Transverse colon (tissue), 4 donors: Measurements from ENCODE around the gene KAT2A. TPM values are rescaled to one million over a fixed set of nuclear protein-coding genes. Genes with fewer than 3 reads are reported as not detected.

ENCODE experiments used
- DNase-seq: peaks from one replicate; pipeline ENCODE4 v3.0.0-alpha.2; 2019
- H3K27ac ChIP-seq, 4 donors: fragments of 200-600 bp; sonication (generic); 2 replicates each; pipeline ENCODE4 v1.5.1; 2016 to 2018; ENCODE audit warnings: inconsistent platforms in 4 of 4
- H3K27me3 ChIP-seq: fragments of 200-600 bp; sonication (generic); 2 replicates; pipeline ENCODE4 v1.5.1; 2017; ENCODE audit warnings: inconsistent platforms
- H3K36me3 ChIP-seq, 4 donors: fragments of 200-600 bp; sonication (generic); 2 replicates each; pipeline ENCODE4 v1.5.1; 2017 to 2019; ENCODE audit warnings: inconsistent platforms in 4 of 4
- H3K4me1 ChIP-seq, 4 donors: fragments of 200-600 bp; sonication (generic); 2 replicates each; pipeline ENCODE4 v1.5.1; 2017 to 2020; ENCODE audit warnings: inconsistent platforms in 4 of 4
- H3K4me3 ChIP-seq, 4 donors: fragments of 200-600 bp; sonication (generic); 1 replicate in 1 of 4; 2 replicates in 3 of 4; pipeline versions ENCODE4 v1.5.1 to v1.6.1; 2017 to 2019; ENCODE audit warnings: inconsistent platforms in 4 of 4
- H3K9me3 ChIP-seq, 2 donors: fragments of 200-600 bp; sonication (generic); 2 replicates each; pipeline ENCODE4 v1.5.1; 2017 to 2019; ENCODE audit warnings: inconsistent platforms in 2 of 2
- EP300 ChIP-seq: sonication (generic); formaldehyde crosslinking; IDR thresholded peaks from one replicate; pipeline ENCODE4 v1.6.1; 2017; ENCODE audit warnings: antibody characterized with exemption, low read depth
- POLR2A ChIP-seq: fragments of 450-650 bp; IDR thresholded peaks from one replicate; pipeline ENCODE4 v1.6.1; 2016; ENCODE audit warnings: antibody characterized with exemption, mild to moderate bottlenecking, moderate library complexity
- POLR2AphosphoS5 ChIP-seq, 3 donors: sonication (generic); formaldehyde crosslinking; IDR thresholded peaks; one replicate each; pipeline ENCODE4 v1.6.1; 2016; ENCODE audit warnings: antibody characterized with exemption in 3 of 3
- WGBS, 2 donors: methylation state at CpG; one replicate each; pipeline ENCODE4 v1.1.5; 2018; ENCODE audit warnings: low coverage in 1 of 2; 5-methylcytosine and 5-hydroxymethylcytosine counted together
- in situ Hi-C, 4 donors: fragments of 200-750 bp; cut with MboI; loops; one replicate each; pipeline versions ENCODE4 v1.15.0 to v1.15.1; 2017; ENCODE audit warnings: low sequenced_read_pairs in 3 of 4, low pct_ligation_motif_present in 1 of 4, low pct_unique_long_range_greater_than_20kb in 1 of 4
- intact Hi-C: fragments of 100-400 bp; cut with DNase I; formaldehyde crosslinking; loops from one replicate; pipeline ENCODE4 v1.15.1; 2023; ENCODE audit warnings: low total_unique reads
- total RNA-seq, 4 donors: library from RNA; depleted of rRNA; stranded (reverse); fragments of >200 nt; gene quantifications; one replicate each; pipeline ENCODE4 v1.1.0, GENCODE V29; 2016
- TF ChIP-seq, protein P1 (sequence below), 5 experiments: fragments of 200-600 bp in 3 of 5; fragments of 450-650 bp in 2 of 5; sonication (generic) in 3 of 5; IDR thresholded peaks; 1 replicate in 2 of 5; 2 replicates in 3 of 5; pipeline ENCODE4 v1.5.1; 2016 to 2017; ENCODE audit warnings: antibody characterized with exemption in 5 of 5, inconsistent platforms in 3 of 5, mild to moderate bottlenecking in 2 of 5, moderate library complexity in 1 of 5

The KAT2A gene
- total RNA-seq: 100 to 1,000 TPM in 1 of 4 donors, 10 to 100 TPM in 3; 16.9 to 154 (median 48.9) TPM

DNA sequence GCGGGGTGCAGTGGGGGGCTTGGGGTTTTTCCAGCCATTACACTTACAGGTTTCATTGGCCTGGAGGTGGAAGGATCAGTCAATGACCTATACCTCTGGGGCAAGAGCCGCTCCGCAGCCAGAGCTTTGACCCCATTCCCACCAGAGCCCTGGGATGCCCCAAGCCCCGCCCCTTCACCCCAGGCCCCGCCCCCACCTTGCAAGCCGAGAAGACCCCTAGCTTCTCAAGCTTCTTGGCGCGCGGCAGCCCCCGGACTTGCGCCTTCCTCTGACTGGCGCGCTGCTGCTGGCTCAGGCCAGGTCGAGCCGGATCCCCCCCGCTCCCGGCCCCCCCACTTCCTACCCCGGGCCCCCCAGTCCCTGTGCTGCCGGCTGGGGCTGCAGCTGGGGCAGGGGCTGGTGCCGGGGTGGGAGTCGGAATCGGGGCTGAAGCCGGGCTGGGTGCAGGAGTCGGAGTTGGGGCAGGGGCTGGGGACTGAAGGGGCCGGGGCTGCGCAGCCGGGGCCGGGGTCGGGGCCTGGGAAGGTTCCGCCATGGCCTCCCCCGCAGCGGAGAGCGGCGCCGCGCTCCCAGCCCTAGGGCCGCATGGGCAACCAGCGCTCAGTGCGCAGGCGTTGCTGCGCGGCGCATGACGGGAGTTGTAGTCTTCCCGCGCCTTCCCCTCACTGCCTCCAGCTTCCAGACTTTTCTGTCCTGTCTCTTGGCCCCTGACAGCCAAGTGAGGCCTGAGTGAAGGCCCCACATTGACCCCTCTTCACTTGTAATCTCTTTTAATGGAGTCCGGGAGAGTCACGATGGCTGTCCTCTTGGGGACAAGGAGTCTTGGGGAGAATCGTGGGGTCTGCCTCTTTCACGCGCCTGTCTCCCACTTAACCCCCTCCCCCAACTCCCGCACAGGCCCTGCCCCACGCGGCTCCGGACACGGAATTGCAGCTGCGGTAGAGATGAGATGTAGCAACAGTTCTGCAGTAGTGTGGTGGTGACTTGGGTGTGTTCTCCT lies at the start of gene KAT2A:
Gene KAT2A (minus strand): TSS at position 598 of the 1,000 bp plus-strand sequence. CDS start 63 bp downstream, at position 535.
- H3K27ac ChIP-seq: peak within 1 kb of the TSS; percentile 71 to 82 (median 78)
- 9% methylated on average over 38 of the region's 57 CpGs; no CpG with 5 or more reads in 1 of the 2 donors for WGBS, 2 donors
- peak within 1 kb of the TSS; percentile 55 to 94 (median 90) for H3K4me3 ChIP-seq
- H3K9me3 ChIP-seq: no peaks in the 10 kb centered on the region
- peak; percentile 88 for DNase-seq
- intact Hi-C loops (no loop called here), in situ Hi-C loops (no loop called here)
- peak; percentile 44 to 83 (median 82) for TF ChIP-seq POLR2AphosphoS5 (IDR thresholded peaks at IDR 0.05)
- peak; percentile 35 for TF ChIP-seq POLR2A
- TF ChIP-seq, protein P1, sequence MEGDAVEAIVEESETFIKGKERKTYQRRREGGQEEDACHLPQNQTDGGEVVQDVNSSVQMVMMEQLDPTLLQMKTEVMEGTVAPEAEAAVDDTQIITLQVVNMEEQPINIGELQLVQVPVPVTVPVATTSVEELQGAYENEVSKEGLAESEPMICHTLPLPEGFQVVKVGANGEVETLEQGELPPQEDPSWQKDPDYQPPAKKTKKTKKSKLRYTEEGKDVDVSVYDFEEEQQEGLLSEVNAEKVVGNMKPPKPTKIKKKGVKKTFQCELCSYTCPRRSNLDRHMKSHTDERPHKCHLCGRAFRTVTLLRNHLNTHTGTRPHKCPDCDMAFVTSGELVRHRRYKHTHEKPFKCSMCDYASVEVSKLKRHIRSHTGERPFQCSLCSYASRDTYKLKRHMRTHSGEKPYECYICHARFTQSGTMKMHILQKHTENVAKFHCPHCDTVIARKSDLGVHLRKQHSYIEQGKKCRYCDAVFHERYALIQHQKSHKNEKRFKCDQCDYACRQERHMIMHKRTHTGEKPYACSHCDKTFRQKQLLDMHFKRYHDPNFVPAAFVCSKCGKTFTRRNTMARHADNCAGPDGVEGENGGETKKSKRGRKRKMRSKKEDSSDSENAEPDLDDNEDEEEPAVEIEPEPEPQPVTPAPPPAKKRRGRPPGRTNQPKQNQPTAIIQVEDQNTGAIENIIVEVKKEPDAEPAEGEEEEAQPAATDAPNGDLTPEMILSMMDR (IDR thresholded peaks at IDR 0.05): no peak
- no peak for TF ChIP-seq EP300
- H3K36me3 ChIP-seq: peaks cover 0 to 9% (median 3%) of the 10 kb centered on the region in 4 donors
- H3K27me3 ChIP-seq: no peaks in the 10 kb centered on the region
- peaks cover 18 to 26% (median 22%) of the 10 kb centered on the region in 4 donors for H3K4me1 ChIP-seq

DNA sequence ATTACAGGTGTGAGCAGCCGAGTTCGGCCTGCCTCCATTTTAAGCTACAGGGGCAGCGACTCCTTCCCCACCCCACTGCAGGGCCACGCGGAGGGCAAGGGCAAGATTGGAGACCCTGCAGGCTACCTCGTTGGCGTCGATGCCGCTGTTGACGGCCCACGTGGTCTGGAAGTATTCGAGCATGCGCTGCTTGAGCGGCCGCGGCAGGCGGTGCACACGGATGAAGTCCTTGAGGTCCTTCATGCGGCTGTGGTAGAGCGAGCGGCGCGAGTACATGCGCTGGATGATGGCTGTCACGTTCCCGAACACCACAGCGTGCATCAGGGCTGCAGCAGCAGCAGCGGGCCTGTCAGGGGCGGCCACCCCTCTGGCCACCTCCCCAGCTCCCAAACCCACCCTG lies 48.2 kb upstream of the KAT2A start:
- Histone ChIP-seq H3K4me1 (no peaks in the 10 kb centered on the region), H3K27me3 (no peaks in the 10 kb centered on the region)

DNA sequence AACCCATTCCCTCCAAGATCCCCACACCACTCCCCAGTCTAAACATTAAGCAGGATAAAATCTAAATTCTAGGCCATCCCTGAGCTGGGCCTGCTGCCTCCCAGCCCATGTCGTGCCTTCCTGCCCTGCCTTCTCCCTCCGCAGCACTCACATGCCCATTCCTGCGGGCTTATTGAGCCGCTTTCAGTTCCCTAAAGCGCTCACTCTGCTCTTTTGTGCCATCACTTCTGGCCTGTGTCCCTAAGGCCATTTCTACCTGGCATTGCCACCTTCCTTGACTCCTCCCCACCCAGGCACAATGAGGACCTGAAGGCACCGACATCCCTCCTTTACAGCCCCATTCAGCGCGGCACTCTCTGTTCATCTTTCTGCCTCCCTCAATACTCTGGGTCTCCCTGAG lies 46.6 kb upstream of the KAT2A start:
- TF ChIP-seq POLR2A (no peak), POLR2AphosphoS5 (IDR thresholded peaks at IDR 0.05) (no peak), EP300 (no peak)
- TF ChIP-seq, protein P1 (IDR thresholded peaks at IDR 0.05): no peak
- Histone ChIP-seq H3K9me3 (no peaks in the 10 kb centered on the region), H3K27ac (no peak overlapping the region), H3K36me3 (no peaks in the 10 kb centered on the region), H3K4me1 (no peaks in the 10 kb centered on the region), H3K27me3 (no peaks in the 10 kb centered on the region), H3K4me3 (no peak overlapping the region)
- 87 to 92% methylated on average over 8 of the region's 8 CpGs for WGBS, 2 donors
- in situ Hi-C loops: no loop called here
- intact Hi-C loops: no loop called here
- no peak for DNase-seq

More for the DNA sequence above, 48.2 kb upstream of the KAT2A start:
- in situ Hi-C loops: no loop called here
- Histone ChIP-seq H3K27ac (no peak overlapping the region), H3K36me3 (no peaks in the 10 kb centered on the region), H3K9me3 (no peaks in the 10 kb centered on the region), H3K4me3 (no peak overlapping the region)
- no peak for TF ChIP-seq POLR2A
- TF ChIP-seq, protein P1 (IDR thresholded peaks at IDR 0.05): no peak
- no peak for TF ChIP-seq POLR2AphosphoS5 (IDR thresholded peaks at IDR 0.05)
- TF ChIP-seq EP300: no peak
- intact Hi-C loops: no loop called here
- no peak for DNase-seq
- WGBS, 2 donors: 93% methylated on average over 29 of the region's 29 CpGs; no CpG with 5 or more reads in 1 of the 2 donors

DNA sequence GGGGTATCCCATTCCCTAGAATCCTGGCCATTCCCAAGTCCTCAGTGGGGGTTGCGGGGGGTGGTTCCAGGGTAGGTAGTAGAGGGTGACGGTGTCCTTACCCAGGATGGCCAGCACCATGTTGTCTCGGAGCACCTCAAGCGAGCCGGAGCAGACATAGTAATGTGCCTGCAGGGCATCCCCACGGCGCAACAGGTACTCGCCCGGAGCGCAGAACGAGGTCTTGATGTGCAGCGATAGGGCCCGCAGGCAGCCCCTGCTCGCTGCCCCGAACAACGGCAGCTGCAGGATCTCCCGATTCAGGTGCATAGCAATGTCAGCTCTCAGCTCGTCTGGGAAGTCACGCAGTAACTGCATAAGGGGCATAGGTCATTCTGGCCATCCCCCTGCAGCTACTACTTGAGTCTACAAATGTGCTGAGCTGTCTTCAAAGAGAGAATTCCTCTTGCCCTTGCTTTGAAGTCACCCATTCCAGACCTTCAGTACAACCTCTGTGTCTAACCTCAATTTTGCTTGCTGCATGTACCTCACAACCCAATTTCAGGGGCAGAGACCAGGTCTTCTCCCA lies 45.1 kb upstream of the KAT2A start:
- Histone ChIP-seq H3K27me3 (no peaks in the 10 kb centered on the region), H3K9me3 (no peaks in the 10 kb centered on the region), H3K4me1 (no peaks in the 10 kb centered on the region), H3K4me3 (no peak overlapping the region), H3K27ac (no peak overlapping the region), H3K36me3 (no peaks in the 10 kb centered on the region)
- no peak for DNase-seq
- no peak for TF ChIP-seq EP300
- no peak for TF ChIP-seq POLR2AphosphoS5 (IDR thresholded peaks at IDR 0.05)
- TF ChIP-seq POLR2A: no peak
- TF ChIP-seq, protein P1 (IDR thresholded peaks at IDR 0.05): no peak
- in situ Hi-C loops (no loop called here), intact Hi-C loops (no loop called here)
- WGBS, 2 donors: 89% methylated on average over 19 of the region's 19 CpGs; no CpG with 5 or more reads in 1 of the 2 donors
